ENCODE data around the gene PDCD11. TPM values are rescaled to one million over a fixed set of nuclear protein-coding genes. Genes with fewer than 3 reads are reported as not detected.
A peak's percentile ranks its signal among the peaks of the same experiment; 100 is the strongest.

PDCD11 gene
- total RNA-seq, 1 donor from 2014 or later = 73.2 TPM

DNA sequence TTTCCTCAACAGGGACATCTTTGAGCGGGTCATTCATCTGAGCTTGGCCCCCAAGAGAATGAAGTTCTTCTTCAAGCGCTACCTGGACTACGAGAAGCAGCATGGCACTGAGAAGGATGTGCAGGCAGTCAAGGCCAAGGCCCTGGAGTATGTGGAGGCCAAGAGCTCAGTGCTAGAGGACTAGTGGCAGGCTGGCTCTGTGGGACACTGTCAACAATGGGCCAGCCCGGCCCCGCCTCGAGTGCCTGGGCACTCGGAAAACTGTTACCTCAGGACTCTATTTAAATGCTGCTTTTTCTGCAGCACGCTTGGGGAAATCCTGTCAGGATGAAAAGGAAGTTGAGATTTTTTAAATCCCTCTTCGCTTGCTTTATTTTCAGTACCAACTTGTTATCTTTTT, 48.9 kb downstream of the PDCD11 start:
- Mint-ChIP-seq H3K4me3 (ENCODE audit: unreplicated experiment) (no peak overlapping the region), H3K9me3 (ENCODE audit: unreplicated experiment) (peaks cover 6% of the 10 kb centered on the region), H3K4me1 (ENCODE audit: low read depth, unreplicated experiment) (peaks cover 7% of the 10 kb centered on the region), H3K36me3 (ENCODE audit: unreplicated experiment) (peaks cover 8% of the 10 kb centered on the region), H3K27me3 (ENCODE audit: unreplicated experiment) (peaks cover 2% of the 10 kb centered on the region), H3K27ac (ENCODE audit: unreplicated experiment) (no peak overlapping the region)
- TF ChIP-seq CTCF (IDR thresholded peaks at IDR 0.05; ENCODE audit: partially characterized antibody, unreplicated experiment) = no peak
- no peak for DNase-seq

GRCh38 chr10:103445767-103446567, 49.5 kb downstream of the PDCD11 start:
- TF ChIP-seq CTCF (IDR thresholded peaks at IDR 0.05; ENCODE audit: partially characterized antibody, unreplicated experiment) = no peak
- peaks cover 2% of the 10 kb centered on the region for H3K27me3 Mint-ChIP-seq (ENCODE audit: unreplicated experiment)
- H3K27ac Mint-ChIP-seq (ENCODE audit: unreplicated experiment) = no peak overlapping the region
- H3K4me3 Mint-ChIP-seq (ENCODE audit: unreplicated experiment) = no peak overlapping the region
- peaks cover 8% of the 10 kb centered on the region for H3K36me3 Mint-ChIP-seq (ENCODE audit: unreplicated experiment)
- no peak for DNase-seq
- peaks cover 7% of the 10 kb centered on the region for H3K4me1 Mint-ChIP-seq (ENCODE audit: low read depth, unreplicated experiment)
- H3K9me3 Mint-ChIP-seq (ENCODE audit: unreplicated experiment) = peaks cover 8% of the 10 kb centered on the region

GRCh38 chr10:103447187-103447586, 50.8 kb downstream of the PDCD11 start:
- DNase-seq = no peak
- H3K36me3 Mint-ChIP-seq (ENCODE audit: unreplicated experiment) = peaks cover 8% of the 10 kb centered on the region
- H3K9me3 Mint-ChIP-seq (ENCODE audit: unreplicated experiment) = peaks cover 8% of the 10 kb centered on the region
- no peak overlapping the region for H3K27ac Mint-ChIP-seq (ENCODE audit: unreplicated experiment)
- H3K4me3 Mint-ChIP-seq (ENCODE audit: unreplicated experiment) = no peak overlapping the region
- peaks cover 2% of the 10 kb centered on the region for H3K27me3 Mint-ChIP-seq (ENCODE audit: unreplicated experiment)
- peaks cover 7% of the 10 kb centered on the region for H3K4me1 Mint-ChIP-seq (ENCODE audit: low read depth, unreplicated experiment)
- TF ChIP-seq CTCF (IDR thresholded peaks at IDR 0.05; ENCODE audit: partially characterized antibody, unreplicated experiment) = no peak

- H3K4me3 Mint-ChIP-seq (ENCODE audit: unreplicated experiment) = no peak overlapping the region
- peaks cover 8% of the 10 kb centered on the region for H3K9me3 Mint-ChIP-seq (ENCODE audit: unreplicated experiment)
- H3K4me1 Mint-ChIP-seq (ENCODE audit: low read depth, unreplicated experiment) = peaks cover 10% of the 10 kb centered on the region
- H3K27ac Mint-ChIP-seq (ENCODE audit: unreplicated experiment) = peak overlapping the region; percentile 11
- no peak for TF ChIP-seq CTCF (IDR thresholded peaks at IDR 0.05; ENCODE audit: partially characterized antibody, unreplicated experiment)
- H3K27me3 Mint-ChIP-seq (ENCODE audit: unreplicated experiment) = peaks cover 2% of the 10 kb centered on the region
- no peak for DNase-seq
- peaks cover 11% of the 10 kb centered on the region for H3K36me3 Mint-ChIP-seq (ENCODE audit: unreplicated experiment)
Observed at GRCh38 chr10:103448746-103449145, 52.3 kb downstream of the PDCD11 start.
